DOHH2 (cell line): ENCODE measurements around the gene SHISA7.

Experiments
- H3F3A ChIP-seq: fragments of 200-600 bp; sonication (generic), shearing (Covaris generic); 2 replicates; pipeline ENCODE4 v1.6.0; 2016; ENCODE audit warnings: antibody characterized with exemption, mild to moderate bottlenecking; ENCODE audit not compliant: control insufficient read depth, insufficient read depth
- H3K27ac ChIP-seq: fragments of 200-600 bp; sonication (generic); 2 replicates; pipeline ENCODE4 v1.5.1; 2014; ENCODE audit warnings: low read depth, mild to moderate bottlenecking, low read length, moderate library complexity
- H3K27me3 ChIP-seq: fragments of 200-600 bp; sonication (generic); 2 replicates; pipeline ENCODE4 v1.6.1; 2014; ENCODE audit warnings: mild to moderate bottlenecking, low read length, mixed read lengths; ENCODE audit not compliant: control insufficient read depth
- H3K36me3 ChIP-seq: fragments of 200-600 bp; sonication (generic); 2 replicates; pipeline ENCODE4 v1.6.1; 2014; ENCODE audit warnings: mild to moderate bottlenecking, low read length, moderate library complexity, mixed read lengths; ENCODE audit not compliant: control insufficient read depth
- H3K4me1 ChIP-seq: fragments of 200-600 bp; sonication (generic); 2 replicates; pipeline ENCODE4 v1.6.1; 2014; ENCODE audit warnings: mild to moderate bottlenecking, low read length, mixed read lengths; ENCODE audit not compliant: control insufficient read depth
- H3K4me2 ChIP-seq: fragments of 200-600 bp; sonication (generic); 2 replicates; pipeline ENCODE4 v1.6.0; 2014; ENCODE audit warnings: mild to moderate bottlenecking, low read length, moderate library complexity
- H3K4me3 ChIP-seq: fragments of 200-600 bp; sonication (generic); 2 replicates; pipeline ENCODE4 v1.5.1; 2014; ENCODE audit warnings: mild to moderate bottlenecking, low read length, mixed read lengths
- H3K79me2 ChIP-seq: fragments of 200-600 bp; sonication (generic); 2 replicates; pipeline ENCODE4 v1.6.1; 2014; ENCODE audit warnings: mild to moderate bottlenecking, low read length, mixed read lengths; ENCODE audit not compliant: control insufficient read depth
- H3K9me2 ChIP-seq: fragments of 200-600 bp; sonication (generic); replicated peaks from 2 replicates; pipeline ENCODE4 v1.6.1; 2014; ENCODE audit warnings: mild to moderate bottlenecking, low read length, mixed read lengths; ENCODE audit not compliant: control insufficient read depth
- H3K9me3 ChIP-seq: fragments of 200-600 bp; sonication (generic); 2 replicates; pipeline ENCODE4 v1.6.1; 2014; ENCODE audit warnings: antibody characterized with exemption, low read length, mixed read lengths; ENCODE audit not compliant: control insufficient read depth, insufficient read depth
- H4K20me1 ChIP-seq: fragments of 200-600 bp; sonication (generic); 2 replicates; pipeline ENCODE4 v1.6.0; 2014; ENCODE audit warnings: low read depth, mild to moderate bottlenecking, antibody characterized with exemption, low read length, moderate library complexity; ENCODE audit not compliant: control insufficient read depth, insufficient read depth
- EZH2phosphoT487 ChIP-seq: fragments of 200-600 bp; sonication (generic); IDR thresholded peaks from 2 replicates; pipeline ENCODE4 v1.6.1; 2017; ENCODE audit warnings: borderline replicate concordance, mild to moderate bottlenecking, antibody characterized with exemption, low read length, moderate library complexity, mixed read lengths
- TF ChIP-seq, protein P1 (sequence below): fragments of 200-600 bp; sonication (generic); IDR thresholded peaks from one replicate; pipeline ENCODE4 v1.5.1; 2014; ENCODE audit warnings: antibody characterized with exemption, mild to moderate bottlenecking, low read depth, low read length; ENCODE audit not compliant: poor library complexity, severe bottlenecking

The SHISA7 gene

GRCh38 chr19:55391702-55392615, 51.1 kb downstream of the SHISA7 start:
- Histone ChIP-seq H3K4me3 (no peak overlapping the region), H3K9me3 (no peaks in the 10 kb centered on the region), H3K4me2 (no peak overlapping the region), H3K79me2 (peaks cover 17% of the 10 kb centered on the region), H3K27me3 (no peaks in the 10 kb centered on the region), H4K20me1 (peaks cover 25% of the 10 kb centered on the region), H3F3A (peaks cover 55% of the 10 kb centered on the region), H3K27ac (no peak overlapping the region), H3K9me2 (no peaks in the 10 kb centered on the region), H3K4me1 (peaks cover 40% of the 10 kb centered on the region), H3K36me3 (peaks cover 33% of the 10 kb centered on the region)
- no peak for TF ChIP-seq EZH2phosphoT487
- TF ChIP-seq, protein P1, sequence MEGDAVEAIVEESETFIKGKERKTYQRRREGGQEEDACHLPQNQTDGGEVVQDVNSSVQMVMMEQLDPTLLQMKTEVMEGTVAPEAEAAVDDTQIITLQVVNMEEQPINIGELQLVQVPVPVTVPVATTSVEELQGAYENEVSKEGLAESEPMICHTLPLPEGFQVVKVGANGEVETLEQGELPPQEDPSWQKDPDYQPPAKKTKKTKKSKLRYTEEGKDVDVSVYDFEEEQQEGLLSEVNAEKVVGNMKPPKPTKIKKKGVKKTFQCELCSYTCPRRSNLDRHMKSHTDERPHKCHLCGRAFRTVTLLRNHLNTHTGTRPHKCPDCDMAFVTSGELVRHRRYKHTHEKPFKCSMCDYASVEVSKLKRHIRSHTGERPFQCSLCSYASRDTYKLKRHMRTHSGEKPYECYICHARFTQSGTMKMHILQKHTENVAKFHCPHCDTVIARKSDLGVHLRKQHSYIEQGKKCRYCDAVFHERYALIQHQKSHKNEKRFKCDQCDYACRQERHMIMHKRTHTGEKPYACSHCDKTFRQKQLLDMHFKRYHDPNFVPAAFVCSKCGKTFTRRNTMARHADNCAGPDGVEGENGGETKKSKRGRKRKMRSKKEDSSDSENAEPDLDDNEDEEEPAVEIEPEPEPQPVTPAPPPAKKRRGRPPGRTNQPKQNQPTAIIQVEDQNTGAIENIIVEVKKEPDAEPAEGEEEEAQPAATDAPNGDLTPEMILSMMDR, result no peak

GRCh38 chr19:55391191-55391670, 51.9 kb downstream of the SHISA7 start:
- Histone ChIP-seq H4K20me1 (peaks cover 33% of the 10 kb centered on the region), H3K4me3 (no peak overlapping the region), H3F3A (peaks cover 62% of the 10 kb centered on the region), H3K36me3 (peaks cover 40% of the 10 kb centered on the region), H3K4me2 (no peak overlapping the region), H3K27ac (no peak overlapping the region), H3K27me3 (peaks cover under 1% of the 10 kb centered on the region; the same call in 1 of the 2 replicates), H3K9me3 (no peaks in the 10 kb centered on the region), H3K79me2 (peaks cover 24% of the 10 kb centered on the region), H3K9me2 (no peaks in the 10 kb centered on the region), H3K4me1 (peaks cover 43% of the 10 kb centered on the region)
- TF ChIP-seq, protein P1, result no peak
- no peak for TF ChIP-seq EZH2phosphoT487

DNA sequence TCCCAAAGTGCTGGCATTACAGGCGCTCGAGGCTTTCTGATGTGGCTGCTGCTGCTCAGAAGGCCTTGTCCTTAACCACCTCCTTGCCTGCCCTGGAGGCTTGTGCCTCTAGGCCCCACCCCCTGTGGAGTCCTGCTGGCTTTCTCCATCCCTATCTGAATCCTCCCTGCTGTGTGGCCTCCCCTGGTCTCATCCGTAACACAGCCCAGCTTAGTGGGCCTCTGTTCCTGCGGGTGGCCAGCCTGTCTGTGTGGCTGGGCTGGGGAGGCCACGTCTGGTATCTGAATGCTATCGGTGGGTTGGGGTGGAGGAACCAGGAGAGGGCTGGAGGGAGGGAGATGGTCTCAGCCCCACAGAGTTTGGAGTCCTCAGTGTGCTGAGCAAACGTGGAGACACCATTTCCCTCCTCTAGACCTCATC, 52.6 kb downstream of the SHISA7 start:
- H3F3A ChIP-seq, result peaks cover 67% of the 10 kb centered on the region
- H3K9me2 ChIP-seq, result no peaks in the 10 kb centered on the region
- peaks cover 45% of the 10 kb centered on the region for H3K36me3 ChIP-seq
- H3K4me2 ChIP-seq, result no peak overlapping the region; the same call in 1 of the 2 replicates
- peaks cover 29% of the 10 kb centered on the region for H3K79me2 ChIP-seq
- peaks cover 3% of the 10 kb centered on the region; the same call in 1 of the 2 replicates for H3K27me3 ChIP-seq
- H3K9me3 ChIP-seq, result no peaks in the 10 kb centered on the region
- H3K4me3 ChIP-seq, result no peak overlapping the region
- peaks cover 36% of the 10 kb centered on the region for H4K20me1 ChIP-seq
- TF ChIP-seq EZH2phosphoT487, result no peak
- TF ChIP-seq, protein P1, result no peak
- H3K4me1 ChIP-seq, result peaks cover 43% of the 10 kb centered on the region
- H3K27ac ChIP-seq, result 0 out of 2 replicates have a peak overlapping the region, but pooled peaks have one; percentile 6
